Measurements from ENCODE around the gene KCTD21. TPM values are rescaled to one million over a fixed set of nuclear protein-coding genes. Genes with fewer than 3 reads are reported as not detected.
"Not testable (repeated sequence)": the region's sequence is repeated elsewhere in the genome, so short reads cannot be mapped to it uniquely, and the experiment has no call there.

KCTD21 gene
- total and polyA plus RNA-seq, 5 donors, result 4.6 to 10.7 (median 9.7) TPM

- H3K4me1 ChIP-seq (ENCODE audit: control insufficient read depth, insufficient read depth, low read length), result peaks cover 9% of the 10 kb centered on the region
- no peak overlapping the region for H3K27ac ChIP-seq (ENCODE audit: low read length)
- DNase-seq (peak in 1 of 3 donors; percentile 48), ATAC-seq (no peak)
- peak overlapping the region; percentile 84 for H3K4me3 ChIP-seq (ENCODE audit: low read length)
- intact Hi-C loops (cut with DNase I), result no loop called here
- WGBS, result 24% methylated on average over 18 of the region's 18 CpGs
- no peaks in the 10 kb centered on the region for H3K9me3 ChIP-seq (ENCODE audit: control insufficient read depth, low read length)
- H3K27me3 ChIP-seq (ENCODE audit: control insufficient read depth, insufficient read depth), result no peaks in the 10 kb centered on the region
Observed at GRCh38 chr11:78189174-78189724, 823 bp upstream of the KCTD21 start.

GRCh38 chr11:78187366-78188285 is 800 bp downstream of the KCTD21 start:
- DNase-seq, result no peak
- intact Hi-C loops (cut with DNase I), result no loop called here
- Histone ChIP-seq H3K9me3 (ENCODE audit: control insufficient read depth, low read length) (no peaks in the 10 kb centered on the region), H3K27ac (ENCODE audit: low read length) (peak overlapping the region; percentile 68), H3K27me3 (ENCODE audit: control insufficient read depth, insufficient read depth) (no peaks in the 10 kb centered on the region), H3K4me3 (ENCODE audit: low read length) (peak overlapping the region; percentile 84), H3K4me1 (ENCODE audit: control insufficient read depth, insufficient read depth, low read length) (peaks cover 9% of the 10 kb centered on the region)
- WGBS, result 17% methylated on average over 31 of the region's 31 CpGs
- no peak for ATAC-seq

- Histone ChIP-seq H3K4me1 (ENCODE audit: control insufficient read depth, insufficient read depth, low read length) (peaks cover 3% of the 10 kb centered on the region), H3K27me3 (ENCODE audit: control insufficient read depth, insufficient read depth) (no peaks in the 10 kb centered on the region), H3K9me3 (ENCODE audit: control insufficient read depth, low read length) (no peaks in the 10 kb centered on the region), H3K27ac (ENCODE audit: low read length) (no peak overlapping the region), H3K4me3 (ENCODE audit: low read length) (no peak overlapping the region)
- intact Hi-C loops (cut with DNase I), result no loop called here
- no peak for ATAC-seq
- WGBS, result 77% methylated on average over 2 of the region's 2 CpGs
- DNase-seq, result no peak
Observed at GRCh38 chr11:78181185-78181584, 7.2 kb downstream of the KCTD21 start.

GRCh38 chr11:78180751-78181150 is 7.7 kb downstream of the KCTD21 start:
- 95% methylated on average over 4 of the region's 4 CpGs for WGBS
- Histone ChIP-seq H3K9me3 (ENCODE audit: control insufficient read depth, low read length) (no peaks in the 10 kb centered on the region), H3K27ac (ENCODE audit: low read length) (no peak overlapping the region), H3K4me3 (ENCODE audit: low read length) (no peak overlapping the region), H3K27me3 (ENCODE audit: control insufficient read depth, insufficient read depth) (no peaks in the 10 kb centered on the region), H3K4me1 (ENCODE audit: control insufficient read depth, insufficient read depth, low read length) (peaks cover 3% of the 10 kb centered on the region)
- DNase-seq (no peak), ATAC-seq (no peak)
- intact Hi-C loops (cut with DNase I), result no loop called here

GRCh38 chr11:78179459-78180071 is 8.9 kb downstream of the KCTD21 start:
- intact Hi-C loops (cut with DNase I), result no loop called here
- H3K9me3 ChIP-seq (ENCODE audit: control insufficient read depth, low read length), result no peaks in the 10 kb centered on the region

GRCh38 chr11:78177216-78177615 is 11.2 kb downstream of the KCTD21 start:
- ATAC-seq (no peak), DNase-seq (no peak)
- 88% methylated on average over 7 of the region's 7 CpGs for WGBS
- intact Hi-C loops (cut with DNase I), result no loop called here
- Histone ChIP-seq H3K4me3 (ENCODE audit: low read length) (no peak overlapping the region), H3K4me1 (ENCODE audit: control insufficient read depth, insufficient read depth, low read length) (peaks cover 3% of the 10 kb centered on the region), H3K27me3 (ENCODE audit: control insufficient read depth, insufficient read depth) (no peaks in the 10 kb centered on the region), H3K9me3 (ENCODE audit: control insufficient read depth, low read length) (no peaks in the 10 kb centered on the region), H3K27ac (ENCODE audit: low read length) (no peak overlapping the region)

More at GRCh38 chr11:78179459-78180071, 8.9 kb downstream of the KCTD21 start:
- H3K27ac ChIP-seq (ENCODE audit: low read length), result no peak overlapping the region
- DNase-seq (peak in 1 of 3 donors; percentile 24), ATAC-seq (peak in 1 of 2 donors; percentile 51)
- 90% methylated on average over 7 of the region's 7 CpGs for WGBS
- H3K4me1 ChIP-seq (ENCODE audit: control insufficient read depth, insufficient read depth, low read length), result peaks cover 3% of the 10 kb centered on the region
- no peak overlapping the region for H3K4me3 ChIP-seq (ENCODE audit: low read length)
- no peaks in the 10 kb centered on the region for H3K27me3 ChIP-seq (ENCODE audit: control insufficient read depth, insufficient read depth)

GRCh38 chr11:78176605-78177141 is 11.8 kb downstream of the KCTD21 start:
- Histone ChIP-seq H3K4me1 (ENCODE audit: control insufficient read depth, insufficient read depth, low read length) (peaks cover 3% of the 10 kb centered on the region), H3K27me3 (ENCODE audit: control insufficient read depth, insufficient read depth) (no peaks in the 10 kb centered on the region), H3K9me3 (ENCODE audit: control insufficient read depth, low read length) (no peaks in the 10 kb centered on the region), H3K27ac (ENCODE audit: low read length) (no peak overlapping the region), H3K4me3 (ENCODE audit: low read length) (no peak overlapping the region)
- 95% methylated on average over 10 of the region's 10 CpGs for WGBS
- ATAC-seq (no peak), DNase-seq (no peak)
- intact Hi-C loops (cut with DNase I), result no loop called here

- H3K27ac ChIP-seq (ENCODE audit: low read length); H3K27me3 ChIP-seq (ENCODE audit: control insufficient read depth, insufficient read depth); ATAC-seq; H3K9me3 ChIP-seq (ENCODE audit: control insufficient read depth, low read length); H3K4me3 ChIP-seq (ENCODE audit: low read length); intact Hi-C loops (cut with DNase I); H3K4me1 ChIP-seq (ENCODE audit: control insufficient read depth, insufficient read depth, low read length); DNase-seq: not testable (repeated sequence)
- WGBS, result 97% methylated on average over 3 of the region's 3 CpGs
Observed at GRCh38 chr11:78175862-78176261, 12.6 kb downstream of the KCTD21 start.

- H3K4me3 ChIP-seq (ENCODE audit: low read length), result no peak overlapping the region
- no peaks in the 10 kb centered on the region for H3K27me3 ChIP-seq (ENCODE audit: control insufficient read depth, insufficient read depth)
- peaks cover 16% of the 10 kb centered on the region for H3K4me1 ChIP-seq (ENCODE audit: control insufficient read depth, insufficient read depth, low read length)
- no peak overlapping the region for H3K27ac ChIP-seq (ENCODE audit: low read length)
- intact Hi-C loops (cut with DNase I), result no loop called here
- 93% methylated on average over 6 of the region's 6 CpGs for WGBS
- no peaks in the 10 kb centered on the region for H3K9me3 ChIP-seq (ENCODE audit: control insufficient read depth, low read length)
- ATAC-seq (no peak), DNase-seq (no peak)
Observed at GRCh38 chr11:78171951-78172350, 16.5 kb downstream of the KCTD21 start.

GRCh38 chr11:78170874-78171549 is 17.4 kb downstream of the KCTD21 start:
- Histone ChIP-seq H3K4me1 (ENCODE audit: control insufficient read depth, insufficient read depth, low read length) (peaks cover 16% of the 10 kb centered on the region), H3K27me3 (ENCODE audit: control insufficient read depth, insufficient read depth) (no peaks in the 10 kb centered on the region), H3K9me3 (ENCODE audit: control insufficient read depth, low read length) (no peaks in the 10 kb centered on the region), H3K27ac (ENCODE audit: low read length) (peak overlapping the region; percentile 25), H3K4me3 (ENCODE audit: low read length) (no peak overlapping the region)
- WGBS, result 80% methylated on average over 7 of the region's 7 CpGs
- ATAC-seq (no peak), DNase-seq (no peak)
- intact Hi-C loops (cut with DNase I), result no loop called here
